CD8-positive, alpha-beta T cell (primary cell): ENCODE data around the gene ZNF821. TPM values are rescaled to one million over a fixed set of nuclear protein-coding genes. Genes with fewer than 3 reads are reported as not detected.

ENCODE experiments used
- total RNA-seq, 46 experiments: library from RNA in 2 of 46; stranded (reverse) in 2 of 46; gene quantifications; one replicate each; pipeline ENCODE4 v1.2.3 and lab custom pipeline; 2021 to 2026

Gene ZNF821
- total RNA-seq, 2 experiments from 2014 or later = 8.4 to 10.1 TPM

Other genes with a start within 250 kb of the ZNF821 start
- gene PHLPP2, start 159.5 kb downstream of the ZNF821 start, total RNA-seq = 1 to 10 TPM; 6.9 to 7.0 TPM
- 100 to 1,000 TPM; 179 to 202 TPM for gene AP1G1, start 75.3 kb downstream of the ZNF821 start, total RNA-seq
- 10 to 100 TPM; 64.9 to 67.4 TPM for gene ATXN1L, start 38.2 kb downstream of the ZNF821 start, total RNA-seq
- gene IST1, start 11.3 kb upstream of the ZNF821 start, total RNA-seq = 100 to 1,000 TPM; 460 to 476 TPM
- not detected for gene PKD1L3, start 116.2 kb upstream of the ZNF821 start, total RNA-seq
- 1 to 10 TPM; 2.4 to 3.0 TPM for gene DHODH, start 124.6 kb upstream of the ZNF821 start, total RNA-seq
- gene HP, start 170.3 kb upstream of the ZNF821 start, total RNA-seq = not detected
- not detected for gene HPR, start 179.0 kb upstream of the ZNF821 start, total RNA-seq
- gene TXNL4B, start 209.4 kb upstream of the ZNF821 start, total RNA-seq = 10 to 100 TPM; 16.7 to 18.3 TPM
- 100 to 1,000 TPM; 122 to 126 TPM for gene DHX38, start 209.7 kb upstream of the ZNF821 start, total RNA-seq